A549 (cell line): ENCODE results near the gene RILPL1. TPM values are rescaled to one million over a fixed set of nuclear protein-coding genes. Genes with fewer than 3 reads are reported as not detected.

Source experiments
- polyA plus RNA-seq, 4 experiments: library from polyadenylated mRNA; depleted of rRNA in 3 of 4; stranded (reverse); fragments of >200 nt; fragmentation: RNase III in 1 of 4; extraction: RNeasy Plus Mini Kit Qiagen cat#74134 plus additional on column Dnase treatment in 1 of 4; gene quantifications; 2 replicates in 3 of 4; 3 replicates in 1 of 4; pipeline ENCODE4 v1.2.3, GENCODE V29; 2011 to 2017
- small RNA-seq, 6 experiments: library from RNA; depleted of rRNA; stranded (forward); fragments of <200 nt; gene quantifications; one replicate each; pipeline ENCODE3, GENCODE V24; 2012

The RILPL1 gene
- polyA plus RNA-seq, 2 of the 4 experiments (the other 2 are of a cell fraction), result 8.0 to 14.2 TPM

Small RNAs within 50 kb of the gene (small RNA-seq; reads per million reads assigned to genes)
- gene AC145423.2 (0 reads per million in 6 experiments), gene MIR3908 (0 to 0.04 (median 0) reads per million in 6 experiments)

Other genes starting within 250 kb of the RILPL1 start
- gene SBNO1, start 168.9 kb downstream of the RILPL1 start, polyA plus RNA-seq (2011; rRNA removed), result 33.4 and 35.7 TPM in 2 replicates
- gene SBNO1, start 168.9 kb downstream of the RILPL1 start, polyA plus RNA-seq (2017; fragmentation: RNase III; extraction: RNeasy Plus Mini Kit Qiagen cat#74134 plus additional on column Dnase treatment), result 24.4 to 25.9 TPM (median 25.2 TPM) in 3 replicates
- gene KMT5A, start 149.6 kb downstream of the RILPL1 start, polyA plus RNA-seq (2011; rRNA removed), result 32.9 and 40.5 TPM in 2 replicates
- 37.5 to 41.9 TPM (median 40.8 TPM) in 3 replicates for gene KMT5A, start 149.6 kb downstream of the RILPL1 start, polyA plus RNA-seq (2017; fragmentation: RNase III; extraction: RNeasy Plus Mini Kit Qiagen cat#74134 plus additional on column Dnase treatment)
- gene RILPL2, start 97.0 kb downstream of the RILPL1 start, polyA plus RNA-seq (2011; rRNA removed), result 2.4 TPM in 2 replicates
- 2.1 to 3.1 TPM (median 2.9 TPM) in 3 replicates for gene RILPL2, start 97.0 kb downstream of the RILPL1 start, polyA plus RNA-seq (2017; fragmentation: RNase III; extraction: RNeasy Plus Mini Kit Qiagen cat#74134 plus additional on column Dnase treatment)
- 14.3 and 19.1 TPM in 2 replicates for gene SNRNP35, start 75.6 kb downstream of the RILPL1 start, polyA plus RNA-seq (2011; rRNA removed)
- 20.6 to 23.6 TPM (median 21.5 TPM) in 3 replicates for gene SNRNP35, start 75.6 kb downstream of the RILPL1 start, polyA plus RNA-seq (2017; fragmentation: RNase III; extraction: RNeasy Plus Mini Kit Qiagen cat#74134 plus additional on column Dnase treatment)
- 292 and 361 TPM in 2 replicates for gene TMED2, start 50.8 kb upstream of the RILPL1 start, polyA plus RNA-seq (2011; rRNA removed)
- gene TMED2, start 50.8 kb upstream of the RILPL1 start, polyA plus RNA-seq (2017; fragmentation: RNase III; extraction: RNeasy Plus Mini Kit Qiagen cat#74134 plus additional on column Dnase treatment), result 146 to 154 TPM (median 154 TPM) in 3 replicates
- gene DDX55, start 68.4 kb upstream of the RILPL1 start, polyA plus RNA-seq (2011; rRNA removed), result 54.8 and 63.4 TPM in 2 replicates
- gene DDX55, start 68.4 kb upstream of the RILPL1 start, polyA plus RNA-seq (2017; fragmentation: RNase III; extraction: RNeasy Plus Mini Kit Qiagen cat#74134 plus additional on column Dnase treatment), result 36.9 to 40.3 TPM (median 37.5 TPM) in 3 replicates
- 55.1 and 62.1 TPM in 2 replicates for gene EIF2B1, start 100.0 kb upstream of the RILPL1 start, polyA plus RNA-seq (2011; rRNA removed)
- gene EIF2B1, start 100.0 kb upstream of the RILPL1 start, polyA plus RNA-seq (2017; fragmentation: RNase III; extraction: RNeasy Plus Mini Kit Qiagen cat#74134 plus additional on column Dnase treatment), result 35.7 to 37.9 TPM (median 36.2 TPM) in 3 replicates
- 71.8 and 85.3 TPM in 2 replicates for gene GTF2H3, start 100.1 kb upstream of the RILPL1 start, polyA plus RNA-seq (2011; rRNA removed)
- 25.5 to 27.3 TPM (median 26.7 TPM) in 3 replicates for gene GTF2H3, start 100.1 kb upstream of the RILPL1 start, polyA plus RNA-seq (2017; fragmentation: RNase III; extraction: RNeasy Plus Mini Kit Qiagen cat#74134 plus additional on column Dnase treatment)
- 14.3 and 15.0 TPM in 2 replicates for gene TCTN2, start 137.4 kb upstream of the RILPL1 start, polyA plus RNA-seq (2011; rRNA removed)
- 7.2 to 9.7 TPM (median 8.6 TPM) in 3 replicates for gene TCTN2, start 137.4 kb upstream of the RILPL1 start, polyA plus RNA-seq (2017; fragmentation: RNase III; extraction: RNeasy Plus Mini Kit Qiagen cat#74134 plus additional on column Dnase treatment)
- gene ATP6V0A2, start 178.6 kb upstream of the RILPL1 start, polyA plus RNA-seq (2011; rRNA removed), result 42.4 and 44.6 TPM in 2 replicates
- 11.9 to 12.5 TPM (median 12.1 TPM) in 3 replicates for gene ATP6V0A2, start 178.6 kb upstream of the RILPL1 start, polyA plus RNA-seq (2017; fragmentation: RNase III; extraction: RNeasy Plus Mini Kit Qiagen cat#74134 plus additional on column Dnase treatment)
- 0.36 and 0.39 TPM in 2 replicates for gene DNAH10, start 228.6 kb upstream of the RILPL1 start, polyA plus RNA-seq (2011; rRNA removed)
- gene DNAH10, start 228.6 kb upstream of the RILPL1 start, polyA plus RNA-seq (2017; fragmentation: RNase III; extraction: RNeasy Plus Mini Kit Qiagen cat#74134 plus additional on column Dnase treatment), result 0.14 to 0.37 TPM (median 0.37 TPM) in 3 replicates